RWPE1 (cell line): ENCODE measurements around the gene NCOA7.

Source experiments
- CTCF ChIA-PET: fragments of 350-600 bp; sonication (Branson Sonifier 250); formaldehyde crosslinking; extraction: SDS; loops from one replicate; lab custom pipeline; 2021; lab: Yijun Ruan, JAX
- POLR2A ChIA-PET: fragments of 400-600 bp; formaldehyde crosslinking; extraction: SDS; loops from one replicate; lab custom pipeline; 2020; ENCODE audit warnings: antibody characterized with exemption; ENCODE audit not compliant: low non-redundant PET; lab: Yijun Ruan, JAX
- DNase-seq: peaks from one replicate; pipeline ENCODE4 v3.0.0; 2012; ENCODE audit warnings: low spot score
- H3K27ac ChIP-seq: fragments of 450-650 bp; 2 replicates; pipeline ENCODE4 v1.5.1; 2017
- CTCF ChIP-seq: fragments of 450-650 bp; conservative IDR thresholded peaks from 2 replicates; pipeline ENCODE4 v1.5.1; 2017; ENCODE audit warnings: low read depth, mild to moderate bottlenecking

Gene NCOA7

GRCh38 chr6:125749173-125749864, 41.4 kb upstream of the NCOA7 start, which contains the start of gene HEY2:
TSS of gene HEY2 (plus strand) at chr6:125749632. CDS start at chr6:125749777, 145 bp downstream.
- CTCF ChIA-PET = interaction anchor here (0.6 kb wide), 1 partner anchor 109 kb away, joined by 3 read pairs; no protein-coding TSS in a partner anchor
- no peak within 1 kb of the TSS for H3K27ac ChIP-seq
- POLR2A ChIA-PET = no interaction called here
- no peak for TF ChIP-seq CTCF
- DNase-seq = peak; percentile 91

- H3K27ac ChIP-seq = no peak overlapping the region
- TF ChIP-seq CTCF = no peak
- ChIA-PET POLR2A (no interaction called here), CTCF (no interaction called here)
- no peak for DNase-seq
Measured at GRCh38 chr6:125749865-125750691, 40.7 kb upstream of the NCOA7 start.

GRCh38 chr6:125750692-125751333, 39.9 kb upstream of the NCOA7 start:
- no peak for DNase-seq
- CTCF ChIA-PET = no interaction called here
- H3K27ac ChIP-seq = no peak overlapping the region

GRCh38 chr6:125751334-125751916, 39.3 kb upstream of the NCOA7 start:
- DNase-seq = no peak
- TF ChIP-seq CTCF = no peak
- ChIA-PET CTCF (no interaction called here), POLR2A (no interaction called here)
- H3K27ac ChIP-seq = no peak overlapping the region

More at GRCh38 chr6:125750692-125751333, 39.9 kb upstream of the NCOA7 start:
- no peak for TF ChIP-seq CTCF
- POLR2A ChIA-PET = no interaction called here

GRCh38 chr6:125752773-125753172, 38.0 kb upstream of the NCOA7 start:
- DNase-seq = no peak
- ChIA-PET POLR2A (no interaction called here), CTCF (interaction anchor here (0.6 to 1.7 kb wide), 4 partner anchors 19 to 1189 kb away, joined by 3 to 20 read pairs (median 4); no protein-coding TSS in a partner anchor)
- no peak for TF ChIP-seq CTCF
- no peak overlapping the region for H3K27ac ChIP-seq
